ENCODE data around the gene UCK2.
A peak's percentile ranks its signal among the peaks of the same experiment; 100 is the strongest.

Gene UCK2

DNA sequence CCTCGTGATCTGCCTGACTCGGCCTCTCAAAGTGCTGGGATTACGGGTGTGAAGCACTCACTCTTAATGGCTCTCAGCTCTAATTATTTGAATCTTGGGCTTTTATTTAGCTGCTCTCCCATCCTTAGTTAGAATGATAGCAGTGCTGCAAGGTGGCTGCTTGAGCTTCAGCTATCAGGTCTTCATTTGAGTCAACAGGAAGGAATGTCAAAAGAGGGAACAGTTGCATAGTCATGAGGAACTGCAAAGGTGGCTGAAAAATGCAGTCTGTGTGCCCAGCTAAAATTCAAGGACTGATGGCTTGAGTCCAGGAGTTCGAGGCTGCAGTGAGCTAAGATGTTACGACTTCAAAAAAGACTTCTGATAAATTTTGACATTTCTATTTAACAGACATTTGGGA lies 55.6 kb downstream of the UCK2 start:
- DNase-seq: peak; percentile 28

DNA sequence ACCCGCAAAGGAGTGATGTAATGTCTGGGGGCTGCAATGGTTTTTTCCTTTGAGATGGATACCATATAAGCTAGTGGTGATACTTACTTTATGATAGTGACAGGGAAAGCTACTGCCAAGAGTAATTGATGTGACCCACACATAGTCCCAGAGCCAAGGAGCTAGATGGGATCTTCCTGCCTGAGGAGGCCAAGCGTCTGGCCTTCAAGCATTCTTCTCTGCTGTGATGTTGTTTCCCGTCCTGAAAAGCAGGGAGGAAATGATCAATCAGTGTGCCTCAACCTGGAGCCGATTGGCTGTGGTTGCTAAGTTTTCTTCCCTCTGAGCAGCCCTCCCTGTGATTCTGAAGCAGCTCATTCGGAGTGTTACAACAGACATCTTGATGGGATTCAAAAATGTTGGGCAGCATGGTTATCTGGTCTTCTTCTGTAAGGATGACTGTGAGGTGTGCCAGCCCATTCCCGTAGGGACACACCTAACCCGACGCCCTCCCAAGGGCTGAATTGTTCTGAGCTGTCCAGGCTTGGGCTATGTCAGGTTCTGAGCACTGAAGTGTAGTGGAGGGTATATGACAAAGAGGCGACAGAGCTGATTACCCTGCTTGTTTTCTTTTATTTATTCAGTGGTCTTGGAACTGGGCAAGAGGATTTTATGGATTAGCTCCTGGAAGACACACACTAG lies 56.7 kb downstream of the UCK2 start:
- DNase-seq: peak; percentile 30

DNA sequence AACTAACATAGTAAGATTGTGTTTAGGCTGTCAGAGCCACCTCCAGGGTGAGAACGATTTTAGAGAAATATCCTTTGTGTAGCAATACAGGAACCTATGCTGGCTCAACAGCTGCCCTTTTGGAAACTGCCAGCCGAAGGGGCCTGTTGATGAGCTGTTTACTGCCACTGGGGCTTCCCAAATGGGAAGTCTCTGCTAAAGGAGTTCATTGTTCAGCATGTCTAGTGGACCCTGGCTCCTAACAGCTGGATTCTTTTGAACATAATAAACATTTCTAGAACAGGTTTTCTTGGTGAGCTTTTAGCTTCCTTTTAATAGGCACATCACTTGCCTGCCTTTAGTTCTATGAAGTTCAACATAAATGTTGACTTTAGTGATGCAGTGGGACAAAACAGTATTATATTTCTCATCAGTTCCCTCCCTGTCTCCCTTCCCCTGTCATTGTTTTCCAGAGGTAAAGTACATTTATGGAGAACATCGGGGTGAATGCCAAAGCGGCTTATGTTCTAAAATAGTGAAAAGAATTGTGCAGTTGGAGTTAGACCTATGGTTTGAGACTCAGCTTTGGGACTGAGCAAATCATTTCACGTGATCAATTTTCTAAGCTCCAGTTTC lies 57.4 kb downstream of the UCK2 start:
- DNase-seq: peak; percentile 81

DNA sequence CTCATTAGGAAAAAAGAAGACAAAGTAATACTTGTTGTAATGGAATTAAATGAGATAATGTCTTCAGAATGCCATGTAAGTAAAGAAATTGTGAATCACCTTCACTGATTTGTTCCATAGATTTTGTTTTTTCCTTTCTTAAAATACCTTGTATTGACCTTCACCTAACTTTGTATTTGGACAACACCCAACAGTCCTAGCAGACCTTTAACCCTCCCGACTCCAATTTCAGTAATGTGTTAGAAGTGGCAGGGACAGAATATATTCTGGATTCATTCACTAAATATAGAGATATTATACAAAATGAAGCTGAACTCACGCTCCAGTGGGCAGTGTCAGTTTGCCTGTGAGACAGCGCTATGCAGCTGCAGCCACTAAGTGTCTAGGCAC lies 57.9 kb downstream of the UCK2 start:
- DNase-seq: no peak

DNA sequence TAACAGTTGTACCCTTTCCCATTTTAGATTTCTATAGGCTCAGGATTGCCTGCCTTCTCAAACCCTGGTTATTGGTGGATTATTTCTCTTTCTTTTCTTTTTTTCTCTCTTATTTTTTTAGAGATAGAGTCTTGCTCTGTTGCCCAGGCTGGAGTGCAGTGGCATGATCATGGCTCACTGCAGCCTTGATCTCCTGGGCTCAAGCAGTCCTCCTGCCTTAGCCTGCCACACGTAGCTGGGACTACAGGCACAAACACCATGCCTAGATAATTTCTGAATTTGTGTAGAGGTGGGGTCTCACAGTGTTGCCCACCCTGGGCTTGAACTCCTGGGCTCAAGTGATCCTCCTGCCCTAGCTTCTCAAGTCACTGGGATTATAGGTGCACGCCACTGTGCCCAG lies 58.8 kb downstream of the UCK2 start:
- DNase-seq: no peak

DNA sequence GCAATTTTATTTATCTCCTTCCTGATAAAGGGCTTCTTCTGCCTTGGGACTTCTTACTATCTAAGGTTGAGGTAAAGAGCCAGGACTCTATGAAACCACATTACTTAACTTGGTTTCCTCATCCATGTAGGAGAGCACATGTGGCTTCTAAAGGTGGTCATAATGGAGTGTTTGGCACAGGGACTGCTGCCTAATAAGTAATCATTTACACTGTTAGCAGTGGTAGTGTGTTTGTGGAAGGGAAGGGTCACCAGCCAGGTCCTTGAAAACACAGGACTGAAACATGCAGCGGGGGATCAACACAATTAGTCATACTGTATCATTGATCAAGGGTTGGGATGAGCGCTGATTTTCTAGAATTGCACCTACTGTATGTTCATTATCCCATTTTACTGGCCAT lies 59.6 kb downstream of the UCK2 start:
- peak; percentile 26 for DNase-seq

DNA sequence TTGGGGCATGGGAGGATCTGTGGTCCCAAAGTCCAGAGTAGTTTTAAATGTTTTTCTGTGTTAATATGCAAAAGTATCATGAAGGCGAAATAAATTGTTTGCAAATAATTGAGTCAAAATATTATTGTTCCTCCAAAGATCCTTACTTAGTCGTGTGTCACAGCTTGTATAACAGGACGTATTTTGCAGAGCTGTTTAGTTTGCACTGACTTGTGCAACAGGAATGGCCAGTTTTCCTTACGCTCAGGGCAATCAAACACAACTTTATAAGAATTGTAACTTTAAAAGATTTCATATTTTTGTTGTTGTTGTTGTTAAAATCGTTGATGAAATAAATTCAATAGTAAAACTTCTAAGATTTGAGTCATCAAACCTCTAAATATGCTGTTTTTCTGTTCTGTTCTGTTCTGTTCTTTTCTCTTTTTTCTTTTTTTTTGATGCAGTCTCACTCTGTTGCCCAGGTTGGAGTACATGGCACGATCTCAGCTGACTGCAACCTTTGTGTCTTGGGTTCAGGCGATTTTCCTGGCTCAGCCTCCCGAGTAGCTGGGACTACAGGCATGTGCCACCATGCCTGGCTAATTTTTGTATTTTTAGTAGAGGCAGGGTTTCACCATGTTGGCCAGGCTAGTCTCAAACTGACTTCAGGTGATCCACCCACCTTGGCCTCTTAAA lies 60.6 kb downstream of the UCK2 start:
- DNase-seq: no peak

DNA sequence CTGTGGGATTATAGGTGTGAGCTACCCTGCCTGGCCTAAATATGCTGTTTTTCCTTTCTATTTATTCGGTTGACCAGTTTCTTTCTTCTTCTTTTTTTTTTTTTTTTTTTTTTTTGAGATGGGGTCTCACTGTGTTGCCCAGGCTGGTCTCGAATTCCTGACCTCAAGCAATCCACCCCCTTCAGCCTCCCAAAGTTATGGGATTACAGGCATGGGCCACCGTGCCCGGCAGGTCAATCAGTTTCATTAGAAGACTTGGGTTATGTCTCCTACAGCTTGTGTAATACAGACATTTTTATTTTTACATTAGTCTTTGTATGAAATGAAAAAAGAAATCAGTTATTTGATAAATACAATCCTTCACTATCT lies 61.1 kb downstream of the UCK2 start:
- no peak for DNase-seq

DNA sequence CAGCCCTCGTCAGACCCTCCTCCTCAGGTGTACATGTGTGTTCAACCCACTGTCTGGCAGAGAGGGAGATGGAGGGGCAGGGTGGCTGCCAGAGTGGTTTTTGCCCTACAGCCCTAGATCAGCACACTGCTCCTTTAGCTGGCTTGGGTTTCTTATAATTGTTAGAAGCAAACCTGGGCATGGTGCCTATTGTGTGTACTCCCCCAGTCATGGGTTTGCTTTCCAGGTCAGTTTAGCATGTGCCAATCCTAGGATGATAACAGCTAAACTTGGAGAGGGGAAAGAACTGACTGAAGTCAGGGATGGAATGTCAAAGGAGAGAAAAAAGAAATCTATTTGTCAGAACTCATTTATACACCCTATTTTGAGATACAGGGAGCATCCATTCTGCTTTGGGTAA lies 63.3 kb downstream of the UCK2 start:
- DNase-seq: no peak

DNA sequence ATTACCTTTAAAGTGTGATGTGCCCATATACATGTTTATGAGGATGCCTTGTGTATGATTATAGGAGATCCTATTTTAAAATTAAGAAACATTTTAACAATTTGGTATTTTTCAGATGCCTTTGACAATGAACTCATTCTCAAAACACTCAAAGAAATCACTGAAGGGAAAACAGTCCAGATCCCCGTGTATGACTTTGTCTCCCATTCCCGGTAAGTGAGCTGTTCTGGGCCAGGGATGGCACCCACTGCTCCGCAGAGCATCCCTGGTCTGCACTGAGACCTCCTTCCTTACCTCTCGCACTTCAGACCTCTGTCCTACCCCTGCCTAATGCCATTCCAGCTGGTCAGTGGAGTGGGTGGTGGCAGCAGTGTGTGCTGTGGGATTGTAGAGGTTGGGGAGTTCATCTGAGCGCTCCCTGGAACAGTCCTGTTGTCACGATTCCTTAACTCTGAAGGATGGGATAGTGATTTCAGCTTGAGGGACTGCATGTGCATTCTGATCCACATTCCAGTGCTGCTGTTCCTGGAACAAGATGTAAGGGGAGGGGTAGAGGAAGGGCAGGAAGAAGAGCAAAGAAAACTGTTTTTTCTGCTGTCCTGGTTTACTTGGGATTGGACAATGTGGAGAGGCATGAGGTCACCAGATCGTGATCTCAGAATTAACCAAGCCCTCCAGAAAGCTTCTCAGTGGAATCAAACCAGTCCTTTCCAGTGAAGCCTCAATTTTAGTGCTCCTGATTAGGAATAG lies 63.9 kb downstream of the UCK2 start:
- DNase-seq: no peak

DNA sequence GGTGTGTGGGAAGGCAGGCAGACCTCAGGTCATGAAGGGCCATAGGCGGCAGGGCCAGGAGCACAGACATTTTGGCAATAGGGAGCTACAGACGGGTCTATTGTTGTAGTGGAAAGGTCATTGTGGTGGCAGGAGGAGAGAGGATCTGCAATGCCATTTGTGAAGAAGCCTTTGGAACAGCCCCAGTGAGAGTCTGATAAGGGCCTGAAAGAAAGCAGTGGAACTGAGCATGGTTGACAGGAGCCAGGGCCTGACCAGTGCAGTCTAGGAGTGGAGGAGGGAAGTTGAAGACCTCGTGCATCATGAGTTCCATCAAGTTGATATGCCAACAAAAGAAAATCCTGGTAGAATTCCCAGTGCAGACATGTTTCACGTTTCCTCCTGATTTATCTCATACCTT lies 65.5 kb downstream of the UCK2 start:
- no peak for DNase-seq

DNA sequence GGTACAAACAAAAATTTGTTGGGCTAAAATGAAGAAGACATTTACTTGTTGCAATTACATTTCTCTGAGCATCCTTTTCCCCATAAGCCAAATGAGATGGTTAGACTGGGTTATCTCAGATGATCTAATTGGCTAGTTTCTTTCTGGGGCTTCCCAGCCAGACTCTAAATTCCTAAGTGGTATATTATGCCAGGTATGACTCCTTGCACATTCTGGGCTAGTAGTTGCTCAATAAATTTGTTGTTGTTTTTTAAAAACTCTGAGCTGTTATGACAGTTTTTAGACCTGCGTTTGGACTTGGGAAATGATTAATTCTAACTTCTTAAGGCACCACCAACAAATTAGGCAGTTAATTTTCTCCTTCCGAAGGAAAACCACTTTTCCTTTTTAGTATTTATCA lies 66.1 kb downstream of the UCK2 start:
- DNase-seq: no peak

DNA sequence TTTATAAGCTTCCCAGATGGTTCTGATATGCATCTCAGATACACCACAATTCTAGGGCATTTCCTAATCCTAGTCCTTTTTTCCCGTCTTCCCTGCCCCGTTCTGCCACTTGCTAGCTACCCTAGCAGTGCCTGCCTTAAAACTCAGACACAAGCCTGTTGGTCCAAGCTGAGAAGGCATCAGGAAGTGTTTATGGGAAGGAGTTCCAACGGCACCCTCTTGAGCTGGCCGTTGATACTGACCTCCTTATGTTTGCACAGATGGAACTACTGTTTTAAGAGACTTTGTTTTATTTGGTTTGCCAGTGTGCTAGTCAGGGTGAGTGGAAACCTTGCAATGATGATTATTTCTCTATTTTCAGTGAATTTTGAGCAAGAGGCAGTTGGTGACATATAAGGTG lies 67.2 kb downstream of the UCK2 start:
- no peak for DNase-seq

DNA sequence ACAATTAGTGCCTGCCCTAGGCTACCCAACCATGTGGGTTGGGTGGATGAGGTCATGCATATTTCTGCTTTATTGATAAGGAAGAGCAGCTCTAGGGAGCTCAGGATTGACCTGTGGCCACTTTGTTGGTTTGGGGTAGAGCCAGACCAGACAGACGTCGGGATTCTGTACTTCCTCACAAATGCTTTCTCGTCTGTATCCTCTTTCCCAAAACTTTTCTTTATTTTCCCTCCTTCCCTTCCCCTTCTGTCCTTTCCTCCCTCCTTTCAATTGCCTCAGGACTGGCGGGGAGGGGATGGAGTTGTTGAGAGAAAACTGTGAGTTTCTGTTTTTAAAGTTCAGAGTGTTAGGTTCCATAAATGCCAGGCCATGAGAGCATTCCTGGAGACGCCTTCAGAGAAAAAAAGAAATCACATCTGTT lies 68.0 kb downstream of the UCK2 start:
- DNase-seq: no peak

DNA sequence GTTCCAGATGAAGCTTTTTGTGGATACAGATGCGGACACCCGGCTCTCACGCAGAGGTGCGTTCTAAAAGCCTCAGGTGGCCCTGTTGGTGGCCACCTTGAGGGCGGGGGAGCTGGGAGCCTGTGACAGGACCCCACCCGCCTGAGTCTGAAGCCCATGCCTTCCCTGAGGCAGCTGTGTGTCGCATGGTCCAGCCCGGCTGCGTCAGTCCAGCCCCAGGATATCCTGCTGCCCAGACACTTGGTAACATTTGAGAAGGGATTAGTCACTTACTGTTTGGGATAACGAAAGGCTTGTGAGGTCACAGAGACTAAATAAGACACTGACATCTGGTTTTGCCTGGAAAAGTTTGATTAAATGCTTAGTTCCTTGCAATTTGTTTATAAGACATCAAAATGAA lies 68.9 kb downstream of the UCK2 start:
- no peak for DNase-seq

DNA sequence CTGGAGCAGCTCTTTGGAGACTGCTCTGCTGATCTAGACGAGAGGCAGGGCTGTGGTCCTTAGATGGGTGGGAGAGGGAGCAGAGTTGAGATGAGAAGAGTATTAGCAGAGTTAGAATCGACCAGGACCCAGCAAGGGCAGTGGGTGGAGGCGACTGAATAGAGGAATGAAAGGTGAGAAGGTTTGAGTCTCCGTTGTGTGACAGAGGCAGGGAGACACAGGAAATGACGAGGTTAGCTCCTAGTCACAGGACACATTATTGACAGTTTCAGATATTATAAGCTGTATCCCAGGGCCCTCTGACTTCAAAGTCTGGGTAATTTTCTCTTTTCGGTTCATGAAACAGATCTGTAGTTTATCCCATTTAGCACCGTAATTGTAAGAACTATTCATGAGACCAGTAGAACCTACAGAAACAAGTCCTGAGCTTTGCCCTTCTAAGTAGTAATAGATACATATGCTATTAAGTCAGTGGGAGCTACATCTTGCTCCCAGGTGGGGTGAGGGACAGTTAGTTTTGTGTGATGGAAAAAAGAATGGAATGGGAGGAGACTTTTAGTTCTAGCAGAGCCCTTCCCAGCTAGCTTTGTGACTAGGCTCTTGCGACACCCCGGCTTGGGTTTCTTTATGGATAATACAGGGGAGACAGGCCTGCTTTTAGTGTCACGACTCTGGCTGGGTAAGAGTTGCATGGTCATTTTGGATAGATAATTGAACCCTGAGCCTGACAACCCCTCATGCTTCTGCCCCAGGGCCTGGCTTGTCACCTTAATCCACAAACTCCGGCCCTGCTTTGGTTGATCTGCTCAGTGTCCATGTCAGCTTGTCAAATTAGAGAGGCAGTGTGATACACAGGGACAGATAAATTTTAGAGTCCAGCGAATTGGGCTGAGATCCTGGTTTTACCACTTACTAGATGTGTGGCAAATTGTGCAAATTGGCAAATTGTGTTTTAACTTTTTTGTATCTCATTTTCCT lies 70.2 kb downstream of the UCK2 start:
- no peak for DNase-seq

DNA sequence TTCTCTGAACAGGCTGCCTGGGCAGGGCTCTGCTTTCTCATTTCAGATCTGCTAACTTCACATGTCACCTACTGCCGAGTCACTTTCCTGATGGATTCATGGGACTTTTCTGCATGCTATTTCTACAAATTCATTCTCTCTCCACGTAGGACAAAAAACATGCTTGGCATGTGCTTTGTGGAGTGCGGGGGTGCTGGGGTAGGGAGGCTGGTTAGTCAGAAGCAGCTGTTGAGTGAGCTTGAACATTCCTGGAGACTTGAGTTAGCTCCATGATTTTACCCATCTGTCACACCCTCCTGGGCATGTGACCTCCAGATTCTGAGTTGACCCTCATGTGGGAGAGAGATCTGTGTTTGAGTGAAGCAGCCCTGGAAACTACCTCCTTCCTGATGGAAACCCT lies 71.4 kb downstream of the UCK2 start:
- no peak for DNase-seq

DNA sequence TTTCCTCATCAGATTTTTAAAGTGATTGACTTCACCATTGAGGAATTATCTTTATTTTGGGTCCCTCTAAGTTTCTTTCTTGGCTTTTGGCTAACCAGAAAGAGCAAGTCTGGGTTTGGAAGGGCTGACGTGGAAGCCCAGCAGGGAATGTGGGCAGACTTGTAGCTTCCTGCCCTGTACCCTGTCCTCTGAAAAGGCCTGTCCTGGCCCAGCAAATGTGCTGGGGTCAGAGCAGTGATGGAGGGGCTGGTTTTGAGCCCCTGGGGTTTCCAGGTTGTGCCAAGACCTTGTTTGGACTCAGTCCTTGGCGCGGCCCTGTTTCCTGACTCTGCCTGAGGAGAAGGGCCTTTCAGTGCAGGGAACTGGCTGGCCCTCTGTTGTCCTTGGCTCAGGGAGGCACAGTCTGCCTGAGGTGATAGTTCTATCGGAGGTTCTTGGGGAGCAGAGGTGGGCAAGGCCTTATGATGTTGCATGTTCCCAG lies 72.1 kb downstream of the UCK2 start:
- DNase-seq: no peak

DNA sequence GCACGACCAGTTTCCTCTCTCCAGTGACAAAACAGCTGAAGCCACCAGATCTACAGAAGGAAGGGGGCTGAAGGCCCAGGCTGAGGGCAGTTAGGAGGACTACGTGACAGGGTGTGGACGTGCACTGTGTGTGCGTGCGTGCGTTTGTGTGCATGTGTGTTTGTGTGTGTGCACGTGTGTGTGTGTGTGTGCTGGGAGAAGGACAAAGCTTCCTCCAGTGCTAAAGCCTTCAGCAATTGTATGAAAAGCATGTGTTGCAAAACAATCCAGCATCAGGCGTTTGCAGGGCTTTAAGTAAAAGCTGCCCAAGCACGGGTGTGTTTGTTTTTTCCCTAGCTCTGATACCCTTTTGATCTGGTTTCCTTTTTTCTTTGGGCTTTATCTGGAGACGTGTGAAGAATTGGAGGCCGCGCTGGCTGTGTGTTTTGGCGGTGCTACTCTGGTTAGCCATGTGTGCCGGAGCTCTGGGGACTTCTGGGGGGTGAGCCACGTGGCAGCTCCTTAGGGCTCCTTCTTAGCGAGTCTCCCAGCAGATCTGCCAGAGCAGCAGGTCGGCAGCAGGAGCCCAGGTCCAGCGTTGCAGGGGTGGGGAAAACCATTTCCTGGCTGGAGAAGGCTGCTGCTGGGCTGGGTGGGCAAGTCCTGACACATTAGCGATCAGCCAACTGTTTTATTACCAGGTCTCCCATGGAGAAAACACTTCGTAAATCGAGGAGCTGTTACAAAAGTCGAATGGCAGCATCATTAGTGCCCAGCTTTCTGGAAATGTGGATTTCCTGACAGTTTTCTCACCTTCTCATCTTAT lies 73.4 kb downstream of the UCK2 start:
- DNase-seq: no peak

DNA sequence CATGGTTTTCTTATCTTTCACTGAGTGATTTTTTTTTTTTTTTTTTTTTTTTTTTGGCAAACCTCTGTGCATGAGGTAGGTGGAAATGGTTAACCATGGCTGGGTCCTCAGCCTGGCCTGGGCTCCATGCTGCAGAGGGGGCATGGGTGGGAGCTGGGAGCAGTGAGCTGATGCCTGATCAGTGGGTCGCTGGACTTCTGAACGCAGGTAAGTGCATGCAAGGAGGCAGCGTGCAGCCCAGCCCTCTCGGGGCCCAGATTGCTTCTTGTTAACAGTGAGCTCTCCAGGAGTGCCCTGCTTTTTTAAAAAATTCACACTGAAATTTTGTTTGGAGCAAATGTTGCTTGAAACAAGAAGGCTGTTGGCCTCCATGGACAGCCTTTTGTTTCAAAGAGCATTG lies 75.2 kb downstream of the UCK2 start:
- no peak for DNase-seq

DNA sequence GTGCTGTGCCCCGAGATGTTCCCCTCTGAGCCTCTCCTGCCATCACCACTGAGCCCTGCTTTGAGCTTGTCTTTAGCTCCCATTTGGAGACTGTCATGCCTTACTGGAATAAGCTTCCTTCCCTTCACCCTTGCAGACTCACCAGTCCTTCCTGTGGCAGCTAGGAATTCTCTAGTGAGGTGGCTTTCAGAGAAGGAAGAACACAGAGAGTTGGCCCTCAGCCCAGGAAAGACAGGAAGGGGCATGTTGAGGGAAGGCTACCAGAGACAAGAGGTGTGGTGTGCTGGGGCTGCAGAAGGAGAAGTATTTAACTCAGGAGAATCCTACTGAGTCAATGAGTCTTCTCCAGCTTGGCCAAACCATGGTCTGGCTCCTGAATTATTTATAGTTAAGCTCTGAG lies 76.3 kb downstream of the UCK2 start:
- peak; percentile 43 for DNase-seq

DNA sequence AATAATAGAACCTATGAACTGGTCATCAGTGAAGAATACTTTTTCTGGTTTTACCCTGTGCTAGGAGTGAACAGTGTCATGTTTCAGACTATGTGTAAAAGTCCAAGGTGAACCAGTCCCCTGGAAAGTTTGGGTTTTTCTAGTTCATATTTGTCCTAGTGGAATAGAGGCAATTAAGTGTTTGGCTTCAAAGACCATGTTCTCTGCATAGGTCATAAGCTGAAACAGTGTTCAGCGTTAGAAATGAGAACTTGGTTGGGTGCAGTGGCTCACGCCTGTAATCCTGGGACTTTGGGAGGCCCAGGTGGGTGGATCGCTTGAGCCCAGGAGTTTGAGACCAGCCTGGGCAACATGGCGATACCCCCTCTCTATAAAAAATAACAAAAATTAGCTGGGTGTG lies 77.5 kb downstream of the UCK2 start:
- DNase-seq: no peak

All from GF-D8 (cell line).